H9 (cell line): Measurements from ENCODE around the gene STIL. TPM values are rescaled to one million over a fixed set of nuclear protein-coding genes. Genes with fewer than 3 reads are reported as not detected.

ENCODE experiments used
- DNase-seq: peaks from one replicate; pipeline ENCODE4 v3.0.0-alpha.2; 2017
- H2AFZ ChIP-seq: one replicate; pipeline ENCODE4 v1.6.1; 2013; ENCODE audit warnings: mild to moderate bottlenecking, low read length, control low read depth, moderate library complexity
- H2AK5ac ChIP-seq: 2 replicates; pipeline ENCODE4 v1.6.1; 2013; ENCODE audit warnings: low read length, control low read depth, mixed read lengths; ENCODE audit not compliant: insufficient read length
- H2BK120ac ChIP-seq: one replicate; pipeline ENCODE4 v1.6.1; 2013; ENCODE audit warnings: low read depth, mild to moderate bottlenecking, low read length, control low read depth, inconsistent platforms; ENCODE audit not compliant: poor library complexity, severe bottlenecking
- H2BK12ac ChIP-seq: 2 replicates; pipeline ENCODE4 v1.6.1; 2013; ENCODE audit warnings: low read length, control low read depth, mixed read lengths, low read depth; ENCODE audit not compliant: insufficient read length
- H2BK15ac ChIP-seq: 2 replicates; pipeline ENCODE4 v1.6.1; 2013; ENCODE audit warnings: low read depth, low read length, control low read depth
- H2BK20ac ChIP-seq: one replicate; pipeline ENCODE4 v1.6.1; 2013; ENCODE audit warnings: low read depth, mild to moderate bottlenecking, low read length, control low read depth, inconsistent platforms; ENCODE audit not compliant: poor library complexity, severe bottlenecking
- H2BK5ac ChIP-seq: 2 replicates; pipeline ENCODE4 v1.6.1; 2013; ENCODE audit warnings: low read length, control low read depth, mixed read lengths; ENCODE audit not compliant: insufficient read length
- H3K14ac ChIP-seq: 2 replicates; pipeline ENCODE4 v1.6.1; 2013; ENCODE audit warnings: low read length, control low read depth; ENCODE audit not compliant: insufficient read depth
- H3K18ac ChIP-seq: 2 replicates; pipeline ENCODE4 v1.6.1; 2013; ENCODE audit warnings: low read depth, mild to moderate bottlenecking, mixed read lengths, low read length, control low read depth; ENCODE audit not compliant: insufficient read length
- H3K23ac ChIP-seq: 2 replicates; pipeline ENCODE4 v1.6.1; 2013; ENCODE audit warnings: low read length, control low read depth, mixed read lengths, low read depth; ENCODE audit not compliant: insufficient read length
- H3K23me2 ChIP-seq: 2 replicates; pipeline ENCODE4 v1.6.1; 2013; ENCODE audit warnings: low read depth, mild to moderate bottlenecking, mixed read lengths, low read length, control low read depth; ENCODE audit not compliant: insufficient read length, poor library complexity, severe bottlenecking
- H3K27ac ChIP-seq: 2 replicates; pipeline ENCODE4 v1.5.1; 2013; ENCODE audit warnings: low read length, control low read depth, mixed read lengths, low read depth; ENCODE audit not compliant: insufficient read length
- H3K27me3 ChIP-seq: 2 replicates; pipeline ENCODE4 v1.6.1; 2013; ENCODE audit warnings: low read length, control low read depth, inconsistent platforms; ENCODE audit not compliant: insufficient read depth
- H3K4ac ChIP-seq: 2 replicates; pipeline ENCODE4 v1.6.1; 2013; ENCODE audit warnings: low read depth, mild to moderate bottlenecking, control low read depth, inconsistent platforms, low read length, moderate library complexity
- H3K4me1 ChIP-seq: 2 replicates; pipeline ENCODE4 v1.6.1; 2013; ENCODE audit warnings: low read length, control low read depth, inconsistent platforms; ENCODE audit not compliant: insufficient read depth
- H3K4me2 ChIP-seq: 2 replicates; pipeline ENCODE4 v1.6.1; 2013; ENCODE audit warnings: low read length, control low read depth, mixed read lengths; ENCODE audit not compliant: insufficient read length, insufficient read depth
- H3K56ac ChIP-seq: 2 replicates; pipeline ENCODE4 v1.6.1; 2013; ENCODE audit warnings: low read depth, mild to moderate bottlenecking, mixed read lengths, low read length, control low read depth; ENCODE audit not compliant: insufficient read length
- H3K79me1 ChIP-seq: 2 replicates; pipeline ENCODE4 v1.6.1; 2013; ENCODE audit warnings: low read depth, mild to moderate bottlenecking, moderate library complexity, low read length, control low read depth, inconsistent platforms; ENCODE audit not compliant: insufficient read depth, poor library complexity, severe bottlenecking
- H3K79me2 ChIP-seq: 2 replicates; pipeline ENCODE4 v1.6.1; 2013; ENCODE audit warnings: low read length, control low read depth, inconsistent platforms; ENCODE audit not compliant: insufficient read depth
- H3K9ac ChIP-seq: 2 replicates; pipeline ENCODE4 v1.6.1; 2013; ENCODE audit warnings: low read length, control low read depth, mixed read lengths; ENCODE audit not compliant: insufficient read length; ENCODE audit errors: extremely low read depth
- H3K9me3 ChIP-seq: one replicate; pipeline ENCODE4 v1.6.1; 2013; ENCODE audit warnings: low read depth, low read length, inconsistent platforms; ENCODE audit not compliant: control insufficient read depth
- H3T11ph ChIP-seq: one replicate; pipeline ENCODE4 v1.6.1; 2013; ENCODE audit warnings: mild to moderate bottlenecking, low read length, control low read depth, inconsistent platforms
- H4K20me1 ChIP-seq: one replicate; pipeline ENCODE4 v1.6.1; 2013; ENCODE audit not compliant: control insufficient read depth, insufficient read length, insufficient read depth
- H4K5ac ChIP-seq: 2 replicates; pipeline ENCODE4 v1.6.1; 2013; ENCODE audit warnings: low read depth, mild to moderate bottlenecking, mixed read lengths, low read length, control low read depth; ENCODE audit not compliant: insufficient read length
- H4K8ac ChIP-seq: replicated peaks from 2 replicates; pipeline ENCODE4 v1.6.1; 2013; ENCODE audit warnings: low read length, control low read depth, mixed read lengths, low read depth; ENCODE audit not compliant: insufficient read length
- H4K91ac ChIP-seq: 2 replicates; pipeline ENCODE4 v1.6.1; 2013; ENCODE audit warnings: low read depth, mild to moderate bottlenecking, moderate library complexity, mixed read lengths, low read length, control low read depth; ENCODE audit not compliant: insufficient read length
- H3K27ac Mint-ChIP-seq, 3 experiments: 2 replicates in 2 of 3; 3 replicates in 1 of 3; pipeline ENCODE4 v1.8.0; 2020 to 2021; ENCODE audit warnings: mixed read lengths in 3 of 3, mild to moderate bottlenecking in 1 of 3, moderate library complexity in 1 of 3
- H3K27me3 Mint-ChIP-seq: 2 replicates; pipeline ENCODE4 v1.8.0; 2021; ENCODE audit warnings: low read depth, mild to moderate bottlenecking, moderate library complexity, mixed read lengths
- H3K36me3 Mint-ChIP-seq, 3 experiments: 2 replicates in 2 of 3; 3 replicates in 1 of 3; pipeline ENCODE4 v1.8.0; 2020 to 2021; ENCODE audit warnings: low read depth in 3 of 3, mixed read lengths in 3 of 3; ENCODE audit not compliant: insufficient read depth in 1 of 3
- H3K4me1 Mint-ChIP-seq, 2 experiments: 2 replicates each; pipeline ENCODE4 v1.8.0; 2020; ENCODE audit warnings: mixed read lengths in 2 of 2
- H3K4me3 Mint-ChIP-seq, 2 experiments: 2 replicates in 1 of 2; 3 replicates in 1 of 2; pipeline ENCODE4 v1.8.0; 2020 to 2021; ENCODE audit warnings: mild to moderate bottlenecking in 2 of 2, mixed read lengths in 2 of 2, moderate library complexity in 1 of 2
- H3K9me3 Mint-ChIP-seq, 2 experiments: 2 replicates in 1 of 2; 3 replicates in 1 of 2; pipeline ENCODE4 v1.8.0; 2020; ENCODE audit warnings: mild to moderate bottlenecking in 2 of 2, mixed read lengths in 2 of 2, moderate library complexity in 1 of 2
- CTCF ChIP-seq: fragments of 200-600 bp; sonication (generic); conservative IDR thresholded peaks from 3 replicates; pipeline ENCODE4 v1.8.0; 2021; ENCODE audit warnings: antibody characterized with exemption, mild to moderate bottlenecking
- WGBS: extraction: QIAGEN DNeasy Blood & Tissue Kit; methylation state at CpG from one replicate; pipeline ENCODE4 v1.1.7; 2013; ENCODE audit warnings: missing lambda C conversion rate, low lambda C conversion rate, mixed read lengths; ENCODE audit not compliant: insufficient read length; ENCODE audit errors: extremely low coverage; 5-methylcytosine and 5-hydroxymethylcytosine counted together
- total RNA-seq: library from RNA; stranded (reverse); gene quantifications from 2 replicates; pipeline ENCODE4 v1.2.1, GENCODE V29; 2021

Gene STIL
- total RNA-seq, 1 experiment from 2014 or later = 26.6 TPM

- Histone ChIP-seq H3K4ac (no peak overlapping the region), H3T11ph (no peak overlapping the region), H2BK5ac (no peak overlapping the region), H2BK12ac (no peak overlapping the region), H3K79me2 (no peaks in the 10 kb centered on the region), H4K5ac (no peak overlapping the region), H4K8ac (no peak overlapping the region), H3K18ac (no peak overlapping the region), H3K14ac (no peak overlapping the region), H3K27me3 (no peaks in the 10 kb centered on the region), H2BK120ac (no peak overlapping the region), H3K79me1 (no peaks in the 10 kb centered on the region), H2AK5ac (no peak overlapping the region), H3K56ac (no peak overlapping the region), H2BK15ac (no peak overlapping the region), H3K27ac (no peak overlapping the region), H3K23me2 (no peaks in the 10 kb centered on the region), H2BK20ac (no peak overlapping the region), H2AFZ (no peak overlapping the region), H3K9me3 (no peaks in the 10 kb centered on the region), H3K23ac (no peak overlapping the region), H3K4me1 (no peaks in the 10 kb centered on the region), H4K91ac (no peak overlapping the region), H4K20me1 (no peaks in the 10 kb centered on the region), H3K9ac (no peak overlapping the region), H3K4me2 (no peak overlapping the region)
- Mint-ChIP-seq H3K9me3 (no peaks in the 10 kb centered on the region), H3K27me3 (peaks cover 19% of the 10 kb centered on the region), H3K36me3 (peaks cover 0 to 27% (median 7%) of the 10 kb centered on the region in 3 experiments; a peak in 5 of 7 replicates), H3K27ac (no peak overlapping the region), H3K4me1 (no peaks in the 10 kb centered on the region), H3K4me3 (no peak overlapping the region)
- DNase-seq = no peak
- no peak for TF ChIP-seq CTCF
- WGBS = no CpG with 5 or more reads among the region's 3 CpGs
Observed at GRCh38 chr1:47249755-47250154, 64.2 kb downstream of the STIL start.
